Loucy (cell line): ENCODE measurements around the gene MATN4.

Experiments used
- H2AFZ ChIP-seq: fragments of 200-600 bp; sonication (generic); 2 replicates; pipeline ENCODE4 v1.6.0; 2016; ENCODE audit warnings: antibody characterized with exemption, mild to moderate bottlenecking, low read length, moderate library complexity
- H3F3A ChIP-seq: fragments of 200-600 bp; 2 replicates; pipeline ENCODE4 v1.6.0; 2016; ENCODE audit warnings: antibody characterized with exemption, low read depth, mild to moderate bottlenecking
- H3K27me3 ChIP-seq: fragments of 200-600 bp; sonication (generic); 2 replicates; pipeline ENCODE4 v1.6.1; 2014; ENCODE audit warnings: low read length, mild to moderate bottlenecking; ENCODE audit not compliant: insufficient read depth, poor library complexity, severe bottlenecking
- H3K36me3 ChIP-seq: fragments of 200-600 bp; sonication (generic); 2 replicates; pipeline ENCODE4 v1.6.1; 2016; ENCODE audit warnings: low read length; ENCODE audit not compliant: insufficient read depth
- H3K4me1 ChIP-seq: fragments of 200-600 bp; sonication (generic); 2 replicates; pipeline ENCODE4 v1.5.1; 2014; ENCODE audit warnings: low read length, mild to moderate bottlenecking; ENCODE audit not compliant: insufficient read depth, poor library complexity, severe bottlenecking
- H3K4me2 ChIP-seq: fragments of 200-600 bp; sonication (generic); 2 replicates; pipeline ENCODE4 v1.6.0; 2014; ENCODE audit warnings: antibody characterized with exemption, low read length, low read depth, mild to moderate bottlenecking; ENCODE audit not compliant: poor library complexity, severe bottlenecking
- H3K4me3 ChIP-seq: fragments of 200-600 bp; sonication (generic); 2 replicates; pipeline ENCODE4 v1.5.1; 2014; ENCODE audit warnings: low read length, mild to moderate bottlenecking, mixed read lengths; ENCODE audit not compliant: poor library complexity, severe bottlenecking
- H3K79me2 ChIP-seq: fragments of 200-600 bp; sonication (generic); 2 replicates; pipeline ENCODE4 v1.6.1; 2014; ENCODE audit warnings: low read length; ENCODE audit not compliant: insufficient read depth
- H3K9ac ChIP-seq: fragments of 200-600 bp; sonication (generic); 2 replicates; pipeline ENCODE4 v1.6.0; 2014; ENCODE audit warnings: mild to moderate bottlenecking, low read depth, low read length, moderate library complexity; ENCODE audit not compliant: poor library complexity, severe bottlenecking
- H3K9me2 ChIP-seq: fragments of 200-600 bp; sonication (generic); replicated peaks from 2 replicates; pipeline ENCODE4 v1.6.1; 2016; ENCODE audit warnings: low read depth, low read length, mixed read lengths
- H3K9me3 ChIP-seq: fragments of 200-600 bp; sonication (generic); 2 replicates; pipeline ENCODE4 v1.6.1; 2014; ENCODE audit warnings: mild to moderate bottlenecking, antibody characterized with exemption, low read length, low read depth; ENCODE audit not compliant: insufficient read depth
- H4K20me1 ChIP-seq: fragments of 200-600 bp; sonication (generic); 2 replicates; pipeline ENCODE4 v1.6.0; 2014; ENCODE audit warnings: antibody characterized with exemption, low read length, mild to moderate bottlenecking; ENCODE audit not compliant: insufficient read depth, poor library complexity, severe bottlenecking
- CTCF ChIP-seq: fragments of 200-600 bp; sonication (generic); conservative IDR thresholded peaks from 2 replicates; pipeline ENCODE4 v1.5.1; 2014; ENCODE audit warnings: mild to moderate bottlenecking, antibody characterized with exemption, low read length
- EZH2phosphoT487 ChIP-seq: fragments of 200-600 bp; IDR thresholded peaks from 2 replicates; pipeline ENCODE4 v1.6.1; 2018; ENCODE audit warnings: antibody characterized with exemption, mild to moderate bottlenecking, moderate library complexity, borderline replicate concordance

The MATN4 gene

GRCh38 chr20:45341579-45341938 lies 33.5 kb upstream of the MATN4 start:
- Histone ChIP-seq H3K4me1 (peaks cover 33% of the 10 kb centered on the region), H3K27me3 (no peaks in the 10 kb centered on the region), H3K36me3 (no peaks in the 10 kb centered on the region), H3K9me3 (no peaks in the 10 kb centered on the region), H3K4me2 (no peak overlapping the region), H3K9me2 (no peaks in the 10 kb centered on the region), H2AFZ (no peak overlapping the region), H3F3A (no peaks in the 10 kb centered on the region), H3K9ac (no peak overlapping the region), H3K79me2 (no peaks in the 10 kb centered on the region), H4K20me1 (no peaks in the 10 kb centered on the region), H3K4me3 (no peak overlapping the region)
- no peak for TF ChIP-seq EZH2phosphoT487
- no peak for TF ChIP-seq CTCF

DNA sequence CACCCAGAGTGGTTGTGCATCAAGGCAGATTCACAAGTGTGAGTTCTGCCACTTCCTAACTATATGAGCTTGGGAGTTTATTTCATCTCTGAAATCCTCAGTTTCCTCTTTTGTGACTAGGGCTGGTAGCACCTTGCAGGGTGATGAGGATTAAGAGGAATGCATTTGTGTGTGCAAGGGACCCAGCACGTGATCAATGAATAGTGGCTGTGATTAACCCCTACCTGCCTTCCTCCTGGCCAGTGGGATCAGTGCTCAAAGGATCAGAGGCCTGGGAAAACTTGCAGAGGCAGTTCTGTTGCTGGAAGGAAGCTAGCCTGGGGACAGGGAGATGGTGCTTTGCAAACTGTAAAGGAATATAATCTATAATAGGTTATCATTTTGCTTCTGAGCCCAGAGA lies 32.9 kb upstream of the MATN4 start:
- no peaks in the 10 kb centered on the region for H4K20me1 ChIP-seq
- no peaks in the 10 kb centered on the region for H3K27me3 ChIP-seq
- H3K4me2 ChIP-seq = no peak overlapping the region
- H3K9me3 ChIP-seq = no peaks in the 10 kb centered on the region
- H3K4me1 ChIP-seq = peaks cover 27% of the 10 kb centered on the region
- no peaks in the 10 kb centered on the region for H3K9me2 ChIP-seq
- H2AFZ ChIP-seq = no peak overlapping the region
- H3F3A ChIP-seq = no peaks in the 10 kb centered on the region
- H3K4me3 ChIP-seq = no peak overlapping the region
- no peaks in the 10 kb centered on the region for H3K36me3 ChIP-seq
- H3K9ac ChIP-seq = no peak overlapping the region
- no peak for TF ChIP-seq EZH2phosphoT487
- no peak for TF ChIP-seq CTCF
- no peaks in the 10 kb centered on the region for H3K79me2 ChIP-seq

GRCh38 chr20:45340236-45340847 lies 32.2 kb upstream of the MATN4 start:
- Histone ChIP-seq H3K9ac (no peak overlapping the region), H2AFZ (no peak overlapping the region), H3K4me1 (peaks cover 21% of the 10 kb centered on the region), H3K4me2 (no peak overlapping the region), H3K36me3 (no peaks in the 10 kb centered on the region), H4K20me1 (no peaks in the 10 kb centered on the region), H3K27me3 (no peaks in the 10 kb centered on the region), H3F3A (no peaks in the 10 kb centered on the region), H3K9me3 (no peaks in the 10 kb centered on the region), H3K4me3 (no peak overlapping the region), H3K9me2 (no peaks in the 10 kb centered on the region), H3K79me2 (no peaks in the 10 kb centered on the region)
- TF ChIP-seq CTCF = no peak
- no peak for TF ChIP-seq EZH2phosphoT487
